ENCODE results near the gene HNMT. TPM values are rescaled to one million over a fixed set of nuclear protein-coding genes. Genes with fewer than 3 reads are reported as not detected.

HNMT gene
- total RNA-seq, 4 donors from 2014 or later = 11.2 to 25.5 (median 21.6) TPM

DNA sequence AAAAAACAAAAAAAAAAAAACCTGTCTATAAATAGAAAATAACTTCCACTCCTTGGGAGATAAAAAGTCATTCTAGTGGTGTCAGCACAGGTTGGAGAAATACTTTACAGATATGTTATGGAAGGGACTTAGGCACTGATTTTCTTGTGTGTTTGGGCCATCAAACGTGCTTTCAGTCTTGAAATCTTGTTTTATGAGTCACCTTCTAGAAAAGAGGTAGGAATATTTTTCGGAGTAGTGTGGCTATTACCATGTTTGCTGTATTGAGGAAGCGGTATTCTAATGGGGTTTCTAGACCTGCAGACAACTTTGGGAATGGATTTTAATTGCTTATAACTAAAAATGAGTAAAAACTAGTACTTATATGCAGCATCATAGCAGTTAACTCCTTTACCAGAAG is 12.0 kb downstream of the HNMT start:
- no peak overlapping the region for H3K27ac ChIP-seq (replicated peaks in 1 of 4)
- 92% methylated on average over 3 of the region's 3 CpGs for WGBS

GRCh38 chr2:137977790-137978189 is 13.5 kb downstream of the HNMT start:
- Histone ChIP-seq H3K9me3 (no peaks in the 10 kb centered on the region), H3K4me1 (no peaks in the 10 kb centered on the region), H3K36me3 (peaks cover 0 to 4% (median 0%) of the 10 kb centered on the region in 4 donors), H3K27ac (replicated peaks in 1 of 4) (no peak overlapping the region), H3K27me3 (no peaks in the 10 kb centered on the region), H3K4me3 (no peak overlapping the region)
- TF ChIP-seq EP300 (IDR thresholded peaks at IDR 0.05) (no peak), POLR2AphosphoS5 (IDR thresholded peaks at IDR 0.05) (no peak), POLR2A (IDR thresholded peaks at IDR 0.05; ENCODE audit: low read depth) (no peak)
- TF ChIP-seq, protein P1, sequence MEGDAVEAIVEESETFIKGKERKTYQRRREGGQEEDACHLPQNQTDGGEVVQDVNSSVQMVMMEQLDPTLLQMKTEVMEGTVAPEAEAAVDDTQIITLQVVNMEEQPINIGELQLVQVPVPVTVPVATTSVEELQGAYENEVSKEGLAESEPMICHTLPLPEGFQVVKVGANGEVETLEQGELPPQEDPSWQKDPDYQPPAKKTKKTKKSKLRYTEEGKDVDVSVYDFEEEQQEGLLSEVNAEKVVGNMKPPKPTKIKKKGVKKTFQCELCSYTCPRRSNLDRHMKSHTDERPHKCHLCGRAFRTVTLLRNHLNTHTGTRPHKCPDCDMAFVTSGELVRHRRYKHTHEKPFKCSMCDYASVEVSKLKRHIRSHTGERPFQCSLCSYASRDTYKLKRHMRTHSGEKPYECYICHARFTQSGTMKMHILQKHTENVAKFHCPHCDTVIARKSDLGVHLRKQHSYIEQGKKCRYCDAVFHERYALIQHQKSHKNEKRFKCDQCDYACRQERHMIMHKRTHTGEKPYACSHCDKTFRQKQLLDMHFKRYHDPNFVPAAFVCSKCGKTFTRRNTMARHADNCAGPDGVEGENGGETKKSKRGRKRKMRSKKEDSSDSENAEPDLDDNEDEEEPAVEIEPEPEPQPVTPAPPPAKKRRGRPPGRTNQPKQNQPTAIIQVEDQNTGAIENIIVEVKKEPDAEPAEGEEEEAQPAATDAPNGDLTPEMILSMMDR (IDR thresholded peaks at IDR 0.05) = no peak
- intact Hi-C loops (cut with DNase I) = no loop called here
- no peak for DNase-seq (ENCODE audit: extremely low spot score)

More for the DNA sequence above, 12.0 kb downstream of the HNMT start:
- no peak for DNase-seq (ENCODE audit: extremely low spot score)
- Histone ChIP-seq H3K9me3 (no peaks in the 10 kb centered on the region), H3K4me1 (no peaks in the 10 kb centered on the region), H3K36me3 (peaks cover 0 to 6% (median 0%) of the 10 kb centered on the region in 4 donors), H3K4me3 (no peak overlapping the region), H3K27me3 (no peaks in the 10 kb centered on the region)
- intact Hi-C loops (cut with DNase I) = no loop called here
- TF ChIP-seq EP300 (IDR thresholded peaks at IDR 0.05) (no peak), POLR2A (IDR thresholded peaks at IDR 0.05; ENCODE audit: low read depth) (no peak), POLR2AphosphoS5 (IDR thresholded peaks at IDR 0.05) (no peak)
- TF ChIP-seq, protein P1 (IDR thresholded peaks at IDR 0.05) = no peak

DNA sequence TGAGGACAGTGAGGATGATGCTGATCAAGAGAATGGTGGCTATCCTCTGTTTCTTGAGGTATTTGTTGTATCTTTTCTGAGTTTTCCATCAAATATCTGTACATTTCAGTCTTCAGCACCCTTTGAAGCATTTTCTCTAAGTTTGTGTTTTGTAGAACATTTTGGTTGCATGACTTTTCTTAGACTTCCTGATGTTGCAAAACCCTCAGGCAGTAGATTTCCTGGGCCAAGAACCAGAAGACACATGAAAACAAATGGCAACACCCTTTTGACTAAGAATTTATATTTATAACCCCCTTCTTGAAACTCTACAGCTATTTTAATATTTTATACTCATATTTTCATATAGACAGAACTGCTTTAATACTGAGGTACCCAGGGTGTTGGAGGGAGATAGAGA is 16.2 kb downstream of the HNMT start:
- TF ChIP-seq, protein P1 (IDR thresholded peaks at IDR 0.05) = no peak
- TF ChIP-seq POLR2AphosphoS5 (IDR thresholded peaks at IDR 0.05) (no peak), POLR2A (IDR thresholded peaks at IDR 0.05; ENCODE audit: low read depth) (no peak), EP300 (IDR thresholded peaks at IDR 0.05) (no peak)
- no peaks in the 10 kb centered on the region for H3K27me3 ChIP-seq
- H3K4me1 ChIP-seq = no peaks in the 10 kb centered on the region
- H3K9me3 ChIP-seq = no peaks in the 10 kb centered on the region
- DNase-seq (ENCODE audit: extremely low spot score) = no peak
- intact Hi-C loops (cut with DNase I) = no loop called here
- no peak overlapping the region for H3K4me3 ChIP-seq
- no peak overlapping the region for H3K27ac ChIP-seq (replicated peaks in 1 of 4)
- H3K36me3 ChIP-seq = no peaks in the 10 kb centered on the region

DNA sequence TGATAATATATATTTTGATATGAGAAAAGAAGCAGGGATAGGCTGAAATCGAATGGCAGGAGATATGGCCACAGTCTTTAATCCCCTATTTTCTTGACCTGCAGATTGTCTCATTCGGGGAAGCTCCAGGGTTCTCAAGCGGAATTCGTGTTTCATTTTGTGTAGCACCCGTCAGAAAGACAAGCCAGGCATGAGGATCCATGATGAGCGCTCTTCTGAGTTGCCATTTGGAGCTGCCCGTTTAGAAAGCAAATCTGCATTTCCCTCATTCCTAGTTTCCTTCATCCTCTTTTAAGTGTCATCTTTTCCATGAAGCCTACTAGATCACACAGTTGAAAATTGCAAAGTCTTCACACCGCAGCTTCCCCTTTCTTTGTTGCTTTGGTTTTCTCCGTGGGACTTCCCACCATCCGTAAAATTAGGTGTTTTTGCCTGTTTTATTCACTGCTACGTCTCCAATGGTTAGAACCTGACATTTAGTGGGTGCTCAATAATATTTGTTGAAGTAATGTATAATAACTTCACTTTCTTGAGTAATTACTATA is 16.9 kb downstream of the HNMT start:
- 93% methylated on average over 11 of the region's 11 CpGs for WGBS
- H3K9me3 ChIP-seq = no peaks in the 10 kb centered on the region
- H3K27ac ChIP-seq (replicated peaks in 1 of 4) = no peak overlapping the region
- TF ChIP-seq, protein P1 (IDR thresholded peaks at IDR 0.05) = no peak
- TF ChIP-seq POLR2A (IDR thresholded peaks at IDR 0.05; ENCODE audit: low read depth) (no peak), EP300 (IDR thresholded peaks at IDR 0.05) (no peak), POLR2AphosphoS5 (IDR thresholded peaks at IDR 0.05) (no peak)
- no peaks in the 10 kb centered on the region for H3K27me3 ChIP-seq
- no peak for DNase-seq (ENCODE audit: extremely low spot score)
- H3K4me3 ChIP-seq = no peak overlapping the region
- intact Hi-C loops (cut with DNase I) = no loop called here
- H3K36me3 ChIP-seq = no peaks in the 10 kb centered on the region
- no peaks in the 10 kb centered on the region for H3K4me1 ChIP-seq

DNA sequence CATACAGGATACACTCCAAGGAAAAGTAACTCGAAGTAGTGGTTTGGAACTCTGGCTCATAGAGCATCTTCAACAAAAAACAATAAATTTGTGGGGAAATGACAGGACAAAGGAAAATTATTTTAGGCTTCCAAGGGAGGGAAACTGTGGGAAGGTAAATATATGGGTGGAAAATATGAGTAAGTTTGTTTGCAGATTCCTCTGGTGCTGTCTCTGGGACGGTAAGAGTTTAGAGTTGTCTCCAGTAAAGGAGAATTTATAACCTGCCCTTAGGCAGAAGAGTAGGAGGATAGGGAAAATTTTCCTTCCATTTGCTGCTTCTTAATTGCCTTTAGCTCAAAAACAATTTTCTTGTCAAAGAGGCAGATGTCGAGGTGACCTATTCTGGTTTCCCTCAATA is 19.3 kb downstream of the HNMT start:
- Histone ChIP-seq H3K36me3 (no peaks in the 10 kb centered on the region), H3K9me3 (no peaks in the 10 kb centered on the region), H3K27ac (replicated peaks in 1 of 4) (no peak overlapping the region), H3K4me3 (no peak overlapping the region), H3K27me3 (no peaks in the 10 kb centered on the region), H3K4me1 (no peaks in the 10 kb centered on the region)
- 79% methylated on average over 3 of the region's 3 CpGs for WGBS
- intact Hi-C loops (cut with DNase I) = no loop called here
- TF ChIP-seq, protein P1 (IDR thresholded peaks at IDR 0.05) = no peak
- TF ChIP-seq POLR2AphosphoS5 (IDR thresholded peaks at IDR 0.05) (no peak), EP300 (IDR thresholded peaks at IDR 0.05) (no peak), POLR2A (IDR thresholded peaks at IDR 0.05; ENCODE audit: low read depth) (no peak)
- no peak for DNase-seq (ENCODE audit: extremely low spot score)
